HG02870 (cell line): ENCODE measurements around the gene SYTL2.
"Not testable (repeated sequence)": the region's sequence is repeated elsewhere in the genome, so short reads cannot be mapped to it uniquely, and the experiment has no call there.

Experiments used
- ATAC-seq: cut with Tn5 transposase; IDR thresholded peaks from one replicate; pipeline ENCODE4 v1.9.1; 2021; ENCODE audit warnings: mild to moderate bottlenecking, moderate library complexity; ENCODE audit not compliant: unreplicated experiment

The SYTL2 gene

GRCh38 chr11:85695546-85695945 lies 115.4 kb downstream of the SYTL2 start:
- no peak for ATAC-seq

- ATAC-seq: no peak
Measured at GRCh38 chr11:85694385-85694980, 116.5 kb downstream of the SYTL2 start.

GRCh38 chr11:85685820-85686459 lies 125.0 kb downstream of the SYTL2 start, which contains the start of gene CCDC89:
TSS of gene CCDC89 (minus strand) at chr11:85686195. CDS start at chr11:85686130, 65 bp downstream.
- ATAC-seq: no peak

GRCh38 chr11:85685125-85685819 lies 125.7 kb downstream of the SYTL2 start:
- ATAC-seq: no peak

GRCh38 chr11:85682330-85683305 lies 128.3 kb downstream of the SYTL2 start:
- ATAC-seq: peak; percentile 89

GRCh38 chr11:85680897-85681296 lies 130.0 kb downstream of the SYTL2 start:
- no peak for ATAC-seq

GRCh38 chr11:85679576-85679975 lies 131.4 kb downstream of the SYTL2 start:
- ATAC-seq: no peak

- no peak for ATAC-seq
Measured at GRCh38 chr11:85673393-85673792, 137.5 kb downstream of the SYTL2 start.

GRCh38 chr11:85672105-85672902 lies 138.6 kb downstream of the SYTL2 start:
- no peak for ATAC-seq

- not testable (repeated sequence) for ATAC-seq
Measured at GRCh38 chr11:85670949-85671663, 139.8 kb downstream of the SYTL2 start.

- ATAC-seq: no peak
Measured at GRCh38 chr11:85668157-85668556, 142.8 kb downstream of the SYTL2 start.

- ATAC-seq: no peak
Measured at GRCh38 chr11:85666687-85667086, 144.3 kb downstream of the SYTL2 start.

GRCh38 chr11:85665733-85666132 lies 145.2 kb downstream of the SYTL2 start:
- no peak for ATAC-seq

GRCh38 chr11:85664615-85665481 lies 146.1 kb downstream of the SYTL2 start, which contains the start of gene CREBZF:
TSS of gene CREBZF (minus strand) at chr11:85665129. CDS start at chr11:85664875, 254 bp downstream.
- ATAC-seq: peak; percentile 86

- peak; percentile 62 for ATAC-seq
Measured at GRCh38 chr11:85663753-85664614, 147.0 kb downstream of the SYTL2 start.

GRCh38 chr11:85663080-85663752 lies 147.7 kb downstream of the SYTL2 start:
- no peak for ATAC-seq
